CD4-positive, alpha-beta memory T cell (primary cell): Measurements from ENCODE around the gene CELF2. TPM values are rescaled to one million over a fixed set of nuclear protein-coding genes. Genes with fewer than 3 reads are reported as not detected.

Experiments
- CTCF ChIA-PET: fragments of 350-600 bp; sonication (Branson Sonifier 250); formaldehyde crosslinking; loops from one replicate; lab custom pipeline; 2021; ENCODE audit warnings: inconsistent platforms; ENCODE audit not compliant: partially characterized antibody; lab: Charles Lee
- POLR2A ChIA-PET: fragments of 350-600 bp; sonication (Branson Sonifier 250); formaldehyde crosslinking; loops from one replicate; lab custom pipeline; 2021; ENCODE audit not compliant: partially characterized antibody; lab: Charles Lee
- DNase-seq, 5 donors: peaks; one replicate each; pipeline versions ENCODE4 v3.0.0 to v3.0.0-alpha.2; 2020 to 2022; ENCODE audit warnings: mixed read lengths in 1 of 5
- H3K27ac ChIP-seq: one replicate; pipeline ENCODE4 v1.7.0; 2013; ENCODE audit warnings: low read depth, low read length
- H3K27me3 ChIP-seq: 2 replicates; pipeline ENCODE4 v1.7.0; 2013; ENCODE audit warnings: mild to moderate bottlenecking, low read length, moderate library complexity; ENCODE audit not compliant: insufficient read depth
- H3K36me3 ChIP-seq: 2 replicates; pipeline ENCODE4 v1.7.0; 2013; ENCODE audit warnings: mild to moderate bottlenecking, low read length, moderate library complexity; ENCODE audit not compliant: insufficient read depth
- H3K4me1 ChIP-seq: 2 replicates; pipeline ENCODE4 v1.7.0; 2013; ENCODE audit warnings: mild to moderate bottlenecking, low read length, moderate library complexity; ENCODE audit not compliant: insufficient read depth
- H3K4me3 ChIP-seq, 2 donors: one replicate each; pipeline ENCODE4 v1.7.0; 2013; ENCODE audit warnings: low read length in 2 of 2, mild to moderate bottlenecking in 1 of 2
- H3K9me3 ChIP-seq, 2 donors: one replicate each; pipeline ENCODE4 v1.7.0; 2013; ENCODE audit warnings: low read length in 2 of 2, control low read depth in 1 of 2; ENCODE audit not compliant: control insufficient read depth in 1 of 2
- H3K27ac Mint-ChIP-seq, 7 donors: one replicate each; pipeline ENCODE4 v1.8.0; 2020 to 2021; ENCODE audit warnings: mixed read lengths in 7 of 7, mild to moderate bottlenecking in 6 of 7, inconsistent platforms in 3 of 7, moderate library complexity in 3 of 7
- H3K27me3 Mint-ChIP-seq, 2 donors: one replicate each; pipeline ENCODE4 v1.8.0; 2020 to 2021; ENCODE audit warnings: mixed read lengths in 2 of 2
- H3K36me3 Mint-ChIP-seq, 2 donors: one replicate each; pipeline ENCODE4 v1.8.0; 2020 to 2021; ENCODE audit warnings: mixed read lengths in 2 of 2, inconsistent platforms in 1 of 2, mild to moderate bottlenecking in 1 of 2
- H3K4me1 Mint-ChIP-seq, 4 donors: one replicate each; pipeline ENCODE4 v1.8.0; 2020 to 2021; ENCODE audit warnings: mixed read lengths in 4 of 4, mild to moderate bottlenecking in 1 of 4
- H3K4me3 Mint-ChIP-seq, 8 donors: one replicate each; pipeline ENCODE4 v1.8.0; 2020 to 2021; ENCODE audit warnings: mixed read lengths in 8 of 8, mild to moderate bottlenecking in 7 of 8, moderate library complexity in 6 of 8, inconsistent platforms in 3 of 8
- H3K9me3 Mint-ChIP-seq, 8 donors: one replicate each; pipeline ENCODE4 v1.8.0; 2020 to 2021; ENCODE audit warnings: mixed read lengths in 8 of 8, mild to moderate bottlenecking in 5 of 8, inconsistent platforms in 3 of 8, moderate library complexity in 1 of 8
- intact Hi-C: fragments of 100-400 bp; cut with micrococcal nuclease; formaldehyde crosslinking; loops from one replicate; pipeline ENCODE4 v1.15.1; 2023
- polyA plus RNA-seq, 2 donors: library from polyadenylated mRNA; unstranded; fragments of 300-500 nt; fragmentation: Illumina TruSeq; gene quantifications; one replicate each; pipeline ENCODE4 v1.2.3, GENCODE V29; 2021
- total RNA-seq, 2 experiments: library from RNA; stranded (reverse); gene quantifications; one replicate each; pipeline ENCODE4 v1.2.3, GENCODE V29; 2021

Gene CELF2
- total and polyA plus RNA-seq, 4 experiments from 2014 or later: 122 to 180 (median 167) TPM

- intact Hi-C loops: no loop called here
- POLR2A ChIA-PET: no interaction called here
- no peak overlapping the region for H3K4me3 ChIP-seq
- H3K4me1 ChIP-seq: peaks cover 8% of the 10 kb centered on the region
- Mint-ChIP-seq H3K9me3 (peaks cover 0 to 2% (median 0%) of the 10 kb centered on the region in 8 donors), H3K27ac (no peak overlapping the region), H3K4me1 (peaks cover 6 to 15% (median 13%) of the 10 kb centered on the region in 4 donors), H3K36me3 (no peaks in the 10 kb centered on the region), H3K4me3 (no peak overlapping the region), H3K27me3 (peaks cover 38 to 43% of the 10 kb centered on the region in 2 donors)
- H3K36me3 ChIP-seq: no peaks in the 10 kb centered on the region
- peaks cover 18% of the 10 kb centered on the region for H3K27me3 ChIP-seq
- CTCF ChIA-PET: no interaction called here
- no peak overlapping the region for H3K27ac ChIP-seq
- no peak for DNase-seq
- H3K9me3 ChIP-seq: no peaks in the 10 kb centered on the region
These were observed 4.5 kb downstream of the CELF2 start for GRCh38 chr10:11022213-11022612.

DNA sequence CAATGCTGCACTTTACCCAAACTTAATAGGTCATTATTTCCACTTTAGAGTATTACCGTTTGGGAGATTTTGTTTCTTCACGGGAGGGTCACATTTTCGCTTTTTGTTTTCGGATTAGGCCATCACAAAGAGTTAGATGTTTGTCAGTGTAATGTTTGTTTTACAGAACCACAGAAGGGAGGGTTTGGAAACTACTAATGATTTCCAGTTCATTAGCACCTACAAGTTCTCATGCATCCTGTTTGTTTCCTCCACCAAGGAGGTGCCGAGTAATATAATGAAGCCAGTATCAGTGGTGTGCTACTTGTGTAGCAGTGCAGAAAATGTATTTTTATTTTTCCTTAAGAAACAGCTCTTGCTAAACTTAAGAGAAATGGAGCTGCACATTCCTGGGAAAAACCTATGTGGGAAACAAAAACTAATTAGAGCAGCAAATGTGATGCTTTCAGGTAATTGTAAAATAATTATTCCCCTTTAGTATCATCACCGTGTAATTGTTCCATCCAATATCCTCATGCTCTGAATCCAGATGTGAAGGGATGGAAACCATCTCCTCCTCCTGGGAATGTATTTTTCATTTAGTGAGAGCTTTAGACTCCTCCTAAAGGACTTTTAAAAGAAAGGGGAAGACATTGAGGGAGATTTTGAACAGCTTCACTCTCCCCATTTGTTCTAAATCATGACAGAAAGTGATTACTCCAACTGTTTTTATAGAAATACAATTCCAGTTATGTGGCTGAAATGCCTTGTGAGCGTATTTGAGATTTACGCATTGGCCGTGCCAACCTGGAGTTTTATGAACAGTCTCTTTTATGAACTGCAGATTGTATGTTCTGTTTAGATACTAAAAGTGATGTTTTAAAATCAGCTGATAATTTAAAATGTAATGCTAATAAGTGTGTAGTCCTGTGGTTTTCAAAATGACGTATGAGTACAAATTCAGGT is 5.6 kb downstream of the CELF2 start:
- Mint-ChIP-seq H3K4me1 (peaks cover 5 to 13% (median 11%) of the 10 kb centered on the region in 4 donors), H3K27ac (no peak overlapping the region), H3K9me3 (peaks cover 0 to 2% (median 0%) of the 10 kb centered on the region in 8 donors), H3K4me3 (peak overlapping the region in 1 of 8 donors; percentile 51), H3K27me3 (peaks cover 37 to 44% of the 10 kb centered on the region in 2 donors), H3K36me3 (no peaks in the 10 kb centered on the region)
- H3K27ac ChIP-seq: no peak overlapping the region
- peaks cover 15% of the 10 kb centered on the region for H3K27me3 ChIP-seq
- H3K9me3 ChIP-seq: no peaks in the 10 kb centered on the region
- no peaks in the 10 kb centered on the region for H3K36me3 ChIP-seq
- H3K4me1 ChIP-seq: peaks cover 6% of the 10 kb centered on the region
- ChIA-PET CTCF (interaction anchor here (1.1 kb wide), 1 partner anchor 12 kb away, joined by 3 read pairs; no protein-coding TSS in a partner anchor), POLR2A (no interaction called here)
- intact Hi-C loops: no loop called here
- H3K4me3 ChIP-seq: no peak overlapping the region
- DNase-seq: no peak

GRCh38 chr10:11024596-11024995 is 6.9 kb downstream of the CELF2 start:
- H3K4me1 ChIP-seq: no peaks in the 10 kb centered on the region
- no peak overlapping the region for H3K27ac Mint-ChIP-seq
- ChIA-PET CTCF (no interaction called here), POLR2A (no interaction called here)
- intact Hi-C loops: no loop called here
- peaks cover 7% of the 10 kb centered on the region for H3K27me3 ChIP-seq
- DNase-seq: no peak
- H3K4me1 Mint-ChIP-seq: peaks cover 0 to 5% (median 2%) of the 10 kb centered on the region in 4 donors
- H3K36me3 Mint-ChIP-seq: no peaks in the 10 kb centered on the region
- H3K4me3 Mint-ChIP-seq: no peak overlapping the region
- H3K9me3 ChIP-seq: no peaks in the 10 kb centered on the region
- no peak overlapping the region for H3K27ac ChIP-seq
- peaks cover 35 to 36% of the 10 kb centered on the region in 2 donors for H3K27me3 Mint-ChIP-seq
- H3K4me3 ChIP-seq: no peak overlapping the region
- peaks cover 0 to 2% (median 0%) of the 10 kb centered on the region in 8 donors for H3K9me3 Mint-ChIP-seq
- no peaks in the 10 kb centered on the region for H3K36me3 ChIP-seq

DNA sequence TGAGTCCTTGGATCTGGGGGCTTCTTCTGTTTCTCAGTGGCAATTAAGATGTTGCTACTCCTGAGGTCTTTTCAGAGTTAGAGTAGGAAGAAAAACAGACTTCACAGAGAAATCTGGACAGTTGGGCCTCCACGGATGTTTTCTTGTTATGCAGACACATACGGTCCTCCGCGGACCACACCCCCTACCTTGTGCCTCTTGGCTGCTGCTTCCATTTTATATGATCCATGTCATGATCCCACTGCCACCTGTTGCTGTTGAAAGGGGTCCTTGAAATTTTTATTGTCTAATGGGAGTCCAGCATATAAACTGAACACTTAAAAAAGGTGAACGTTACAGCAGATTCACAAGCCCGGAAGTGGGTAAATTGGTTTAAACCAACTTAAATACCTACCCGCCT is 8.3 kb downstream of the CELF2 start:
- H3K4me3 ChIP-seq: no peak overlapping the region
- no peaks in the 10 kb centered on the region for H3K27me3 ChIP-seq
- no peaks in the 10 kb centered on the region for H3K4me1 ChIP-seq
- CTCF ChIA-PET: interaction anchor here (1.0 kb wide), 1 partner anchor 10 kb away, joined by 4 read pairs; no protein-coding TSS in a partner anchor
- Mint-ChIP-seq H3K36me3 (no peaks in the 10 kb centered on the region), H3K27ac (no peak overlapping the region), H3K4me1 (peaks cover 0 to 5% (median under 1%) of the 10 kb centered on the region in 4 donors), H3K9me3 (peaks cover 0 to 2% (median 0%) of the 10 kb centered on the region in 8 donors), H3K4me3 (no peak overlapping the region), H3K27me3 (peaks cover 27 to 32% of the 10 kb centered on the region in 2 donors)
- intact Hi-C loops: no loop called here
- POLR2A ChIA-PET: no interaction called here
- H3K36me3 ChIP-seq: no peaks in the 10 kb centered on the region
- no peak for DNase-seq
- H3K27ac ChIP-seq: no peak overlapping the region
- H3K9me3 ChIP-seq: no peaks in the 10 kb centered on the region

GRCh38 chr10:11026773-11027172 is 9.1 kb downstream of the CELF2 start:
- Mint-ChIP-seq H3K27ac (no peak overlapping the region), H3K27me3 (peaks cover 22 to 29% of the 10 kb centered on the region in 2 donors), H3K36me3 (no peaks in the 10 kb centered on the region), H3K4me3 (no peak overlapping the region), H3K9me3 (peaks cover 0 to 2% (median 0%) of the 10 kb centered on the region in 8 donors), H3K4me1 (peaks cover 0 to 5% (median under 1%) of the 10 kb centered on the region in 4 donors)
- no peak overlapping the region for H3K27ac ChIP-seq
- intact Hi-C loops: no loop called here
- H3K27me3 ChIP-seq: no peaks in the 10 kb centered on the region
- H3K36me3 ChIP-seq: no peaks in the 10 kb centered on the region
- H3K4me3 ChIP-seq: no peak overlapping the region
- POLR2A ChIA-PET: no interaction called here
- DNase-seq: no peak
- H3K9me3 ChIP-seq: no peaks in the 10 kb centered on the region
- no peaks in the 10 kb centered on the region for H3K4me1 ChIP-seq
- CTCF ChIA-PET: interaction anchor here (1.0 kb wide), 1 partner anchor 9 kb away, joined by 4 read pairs; no protein-coding TSS in a partner anchor

DNA sequence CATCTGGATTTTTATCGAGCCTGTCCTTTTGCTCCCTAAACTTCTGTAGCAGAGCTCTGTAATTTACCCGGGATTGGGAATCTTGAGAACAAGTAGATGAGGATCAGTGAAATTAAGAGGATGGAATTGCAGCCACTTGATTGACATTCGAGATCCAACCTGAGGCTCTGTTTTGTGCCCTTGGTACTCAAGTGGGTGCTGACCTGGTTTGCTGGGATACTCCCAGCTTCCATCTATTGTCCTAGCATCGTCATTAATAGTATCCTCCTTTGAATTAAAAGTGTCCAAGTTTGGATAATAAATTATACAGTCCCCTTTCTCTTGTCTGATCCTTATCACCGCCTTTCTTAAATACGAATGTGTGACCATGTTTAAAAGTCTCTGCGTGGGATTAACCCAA is 17.1 kb downstream of the CELF2 start:
- no peak overlapping the region for H3K4me3 Mint-ChIP-seq
- Histone ChIP-seq H3K27ac (no peak overlapping the region), H3K27me3 (no peaks in the 10 kb centered on the region), H3K36me3 (no peaks in the 10 kb centered on the region), H3K4me3 (no peak overlapping the region), H3K9me3 (no peaks in the 10 kb centered on the region), H3K4me1 (no peaks in the 10 kb centered on the region)
- H3K27me3 Mint-ChIP-seq: peaks cover 3 to 28% of the 10 kb centered on the region in 2 donors
- H3K27ac Mint-ChIP-seq: no peak overlapping the region
- ChIA-PET CTCF (interaction anchor here (0.8 to 2.2 kb wide), 5 partner anchors 8 to 236 kb away, joined by 3 to 6 read pairs (median 3); no protein-coding TSS in a partner anchor), POLR2A (interaction anchor here (0.6 kb wide), 1 partner anchor 36 kb away, joined by 3 read pairs; no protein-coding TSS in a partner anchor)
- no peaks in the 10 kb centered on the region for H3K36me3 Mint-ChIP-seq
- DNase-seq: no peak
- peaks cover 0 to 3% (median under 1%) of the 10 kb centered on the region in 4 donors for H3K4me1 Mint-ChIP-seq
- intact Hi-C loops: no loop called here
- no peaks in the 10 kb centered on the region for H3K9me3 Mint-ChIP-seq
